ENCODE data around the gene PLCH1. TPM values are rescaled to one million over a fixed set of nuclear protein-coding genes. Genes with fewer than 3 reads are reported as not detected.

The PLCH1 gene
- total and polyA plus RNA-seq, 2 donors (not counting 1 experiment from before 2014, with no cell fraction given): 0.27 TPM; not detected in 1

DNA sequence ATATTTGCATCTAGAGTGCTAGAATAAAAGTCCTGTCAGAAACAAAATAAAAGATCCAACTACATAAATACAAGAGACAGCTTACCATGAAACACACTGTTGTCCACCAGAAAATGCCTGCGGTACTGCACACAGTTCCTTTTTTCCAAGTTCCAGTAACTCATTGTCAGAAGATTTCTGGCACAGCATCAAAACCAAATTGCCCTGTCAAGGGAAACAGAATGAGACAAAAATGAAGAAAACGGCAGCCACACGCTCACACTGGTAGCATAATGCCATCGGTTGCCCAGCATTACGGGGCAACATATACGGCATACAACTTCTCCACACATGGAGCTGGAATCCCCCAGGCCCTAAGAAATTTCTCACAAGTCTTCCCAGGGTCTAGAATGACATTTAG lies 40.8 kb downstream of the PLCH1 start:
- Mint-ChIP-seq H3K27me3 (peaks cover 7% of the 10 kb centered on the region), H3K4me1 (no peaks in the 10 kb centered on the region), H3K27ac (no peak overlapping the region), H3K4me3 (no peak overlapping the region), H3K9me3 (ENCODE audit: insufficient read depth) (no peaks in the 10 kb centered on the region)
- whole genome bisulfite sequencing (ENCODE audit: insufficient coverage): 30% methylated on average over 6 of the region's 6 CpGs
- Histone ChIP-seq H3K4me2 (replicated peaks; ENCODE audit: low read depth, low read length, poor library complexity, severe bottlenecking) (no peak overlapping the region), H3K27me3 (replicated peaks in 1 of 4; ENCODE audit: control extremely low read depth in 1 of 4, control insufficient read depth in 3 of 4, insufficient read depth in 4 of 4, low read length in 3 of 4) (peaks cover 0 to 3% (median 0%) of the 10 kb centered on the region in 4 experiments), H2AFZ (ENCODE audit: insufficient read depth, low read depth, low read length, poor library complexity, severe bottlenecking) (no peak overlapping the region), H3K4me3 (ENCODE audit: control extremely low read depth in 1 of 5, extremely low read depth in 1 of 5, insufficient read depth in 1 of 5, low read depth in 2 of 5, low read length in 4 of 5) (no peak overlapping the region), H3K9me3 (ENCODE audit: control extremely low read depth in 1 of 3, control insufficient read depth in 2 of 3, insufficient read depth in 1 of 3, low read length in 2 of 3) (no peaks in the 10 kb centered on the region), H3K27ac (ENCODE audit: low read length in 2 of 2) (no peak overlapping the region), H4K20me1 (ENCODE audit: control insufficient read depth, insufficient read depth, low read length, poor library complexity, severe bottlenecking) (no peaks in the 10 kb centered on the region), H3K36me3 (replicated peaks in 1 of 2; ENCODE audit: control extremely low read depth in 1 of 2, control insufficient read depth in 1 of 2, extremely low read depth in 1 of 2, insufficient read depth in 2 of 2, low read length in 1 of 2) (no peaks in the 10 kb centered on the region), H3K9ac (ENCODE audit: low read length) (no peak overlapping the region), H3K79me2 (ENCODE audit: control insufficient read depth, insufficient read depth, low read length) (no peaks in the 10 kb centered on the region), H3K4me1 (ENCODE audit: control insufficient read depth in 2 of 2, insufficient read depth in 2 of 2, low read length in 2 of 2) (no peaks in the 10 kb centered on the region)
- no peak for TF ChIP-seq CTCF (IDR thresholded peaks at IDR 0.05)
- POLR2A ChIA-PET: no interaction called here
- DNase-seq (no peak), ATAC-seq (ENCODE audit: low read depth) (no peak)
- intact Hi-C loops (cut with micrococcal nuclease): no loop called here
- CTCF ChIA-PET: interaction anchor here (1.0 to 4.2 kb wide), 5 partner anchors 8 to 352 kb away, joined by 3 to 70 read pairs (median 21); no protein-coding TSS in a partner anchor

DNA sequence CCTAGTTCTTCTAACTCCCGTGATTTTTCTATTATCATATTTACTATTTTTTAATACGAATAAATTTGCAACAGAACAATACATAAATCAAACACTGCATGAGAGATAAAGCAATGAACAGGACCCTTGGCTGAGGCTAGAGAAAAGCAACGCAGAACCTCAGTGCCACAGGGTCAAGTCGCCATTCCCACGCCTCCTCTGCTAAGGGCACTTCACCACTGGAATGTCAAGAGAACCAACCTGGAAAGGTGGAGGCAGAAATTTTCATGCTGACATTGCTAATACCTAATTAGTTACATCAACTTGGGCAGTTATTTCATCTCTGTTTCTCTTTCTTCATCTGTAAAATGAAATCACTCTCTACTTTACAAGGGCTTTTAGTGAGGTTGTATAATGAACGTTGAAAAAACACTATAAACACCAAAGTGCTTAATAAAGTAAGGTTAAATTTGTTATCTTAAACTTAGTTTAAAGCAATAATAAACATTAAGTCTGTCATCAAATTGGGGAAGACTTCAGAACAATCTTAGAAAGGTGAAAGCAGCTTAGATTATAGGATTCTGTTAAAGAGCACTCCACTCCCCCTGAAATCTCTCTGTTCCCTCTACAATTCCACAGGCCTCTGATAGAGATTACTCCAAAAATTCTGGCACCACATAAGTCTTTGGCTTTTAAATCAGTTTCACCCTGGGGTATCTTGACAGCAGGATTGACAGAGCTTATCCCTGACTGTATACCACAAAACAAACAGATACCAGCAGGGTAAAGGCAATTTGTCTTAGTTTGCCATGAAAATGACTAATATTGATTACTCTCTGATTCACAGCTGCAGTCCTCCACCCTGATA lies 41.9 kb downstream of the PLCH1 start:
- 93% methylated on average over 4 of the region's 6 CpGs for WGBS (ENCODE audit: insufficient coverage)
- no peak overlapping the region for H3K4me2 ChIP-seq (replicated peaks; ENCODE audit: low read depth, low read length, poor library complexity, severe bottlenecking)
- no peaks in the 10 kb centered on the region for H3K4me1 Mint-ChIP-seq
- DNase-seq (no peak), ATAC-seq (ENCODE audit: low read depth) (no peak)
- no peak overlapping the region for H3K4me3 ChIP-seq (ENCODE audit: control extremely low read depth in 1 of 5, extremely low read depth in 1 of 5, insufficient read depth in 1 of 5, low read depth in 2 of 5, low read length in 4 of 5)
- H3K4me3 Mint-ChIP-seq: no peak overlapping the region
- ChIA-PET POLR2A (no interaction called here), CTCF (interaction anchor here (0.8 to 4.2 kb wide), 9 partner anchors 9 to 1367 kb away, joined by 3 to 70 read pairs (median 6); partner anchors contain the start of gene GMPS)
- no peak overlapping the region for H3K27ac ChIP-seq (ENCODE audit: low read length in 2 of 2)
- no peaks in the 10 kb centered on the region for H3K4me1 ChIP-seq (ENCODE audit: control insufficient read depth in 2 of 2, insufficient read depth in 2 of 2, low read length in 2 of 2)
- no peak overlapping the region for H2AFZ ChIP-seq (ENCODE audit: insufficient read depth, low read depth, low read length, poor library complexity, severe bottlenecking)
- H4K20me1 ChIP-seq (ENCODE audit: control insufficient read depth, insufficient read depth, low read length, poor library complexity, severe bottlenecking): no peaks in the 10 kb centered on the region
- H3K36me3 ChIP-seq (replicated peaks in 1 of 2; ENCODE audit: control extremely low read depth in 1 of 2, control insufficient read depth in 1 of 2, extremely low read depth in 1 of 2, insufficient read depth in 2 of 2, low read length in 1 of 2): no peaks in the 10 kb centered on the region
- H3K9me3 ChIP-seq (ENCODE audit: control extremely low read depth in 1 of 3, control insufficient read depth in 2 of 3, insufficient read depth in 1 of 3, low read length in 2 of 3): no peaks in the 10 kb centered on the region
- peaks cover 0 to 3% (median 0%) of the 10 kb centered on the region in 4 experiments for H3K27me3 ChIP-seq (replicated peaks in 1 of 4; ENCODE audit: control extremely low read depth in 1 of 4, control insufficient read depth in 3 of 4, insufficient read depth in 4 of 4, low read length in 3 of 4)
- intact Hi-C loops (cut with micrococcal nuclease): loop anchor here (1.0 kb wide), 1 partner anchor 350 kb away; no protein-coding TSS in a partner anchor
- H3K79me2 ChIP-seq (ENCODE audit: control insufficient read depth, insufficient read depth, low read length): no peaks in the 10 kb centered on the region
- H3K27me3 Mint-ChIP-seq: peaks cover 7% of the 10 kb centered on the region
- no peak overlapping the region for H3K9ac ChIP-seq (ENCODE audit: low read length)
- no peak for TF ChIP-seq EZH2 (IDR thresholded peaks at IDR 0.05; ENCODE audit: borderline replicate concordance, insufficient read depth, low read depth, low read length, poor library complexity, severe bottlenecking)
- no peak for TF ChIP-seq CTCF (IDR thresholded peaks at IDR 0.05)
- H3K9me3 Mint-ChIP-seq (ENCODE audit: insufficient read depth): no peaks in the 10 kb centered on the region
- H3K27ac Mint-ChIP-seq: no peak overlapping the region

All from B cell (primary cell).